GM12878 (cell line): Measurements from ENCODE around the gene CDC6. TPM values are rescaled to one million over a fixed set of nuclear protein-coding genes. Genes with fewer than 3 reads are reported as not detected.

ENCODE experiments used
- CHD1 ChIP-seq: IDR thresholded peaks from 2 replicates; pipeline ENCODE4 v1.6.1; 2012; ENCODE audit warnings: low read depth, low read length, improper control_type of control experiment
- DPF2 ChIP-seq: fragments of 450-650 bp; IDR thresholded peaks from 2 replicates; pipeline ENCODE4 v1.6.1; 2017; ENCODE audit warnings: mild to moderate bottlenecking
- EZH2 ChIP-seq: IDR thresholded peaks from 2 replicates; pipeline ENCODE4 v1.6.1; 2012; ENCODE audit warnings: low read depth, mild to moderate bottlenecking, control low read depth, inconsistent platforms, low read length, borderline replicate concordance; ENCODE audit not compliant: control insufficient read depth
- FOS ChIP-seq: IDR thresholded peaks from 3 replicates; pipeline ENCODE4 v1.6.1; 2011; ENCODE audit warnings: borderline replicate concordance; ENCODE audit not compliant: insufficient read length; ENCODE audit errors: extremely low read depth
- FOXK2 ChIP-seq: fragments of 450-650 bp; IDR thresholded peaks from 2 replicates; pipeline ENCODE4 v1.6.1; 2017; ENCODE audit warnings: mild to moderate bottlenecking, moderate library complexity
- GABPA ChIP-seq: IDR thresholded peaks from 2 replicates; pipeline ENCODE4 v1.6.1; 2014; ENCODE audit warnings: antibody characterized with exemption, low read depth, mild to moderate bottlenecking, inconsistent platforms
- MXI1 ChIP-seq: fragments of 150-350 bp; IDR thresholded peaks from 2 replicates; pipeline ENCODE4 v1.6.1; 2011; ENCODE audit warnings: low read depth, mild to moderate bottlenecking, inconsistent platforms, low read length, improper control_type of control experiment
- MYB ChIP-seq: fragments of 150-350 bp; IDR thresholded peaks from 2 replicates; pipeline ENCODE4 v1.6.1; 2014; ENCODE audit warnings: mild to moderate bottlenecking, low read depth, low read length, borderline replicate concordance
- NFXL1 ChIP-seq: fragments of 450-650 bp; IDR thresholded peaks from 2 replicates; pipeline ENCODE4 v1.6.1; 2017; ENCODE audit warnings: antibody characterized with exemption, mild to moderate bottlenecking, borderline replicate concordance
- NFYB ChIP-seq: IDR thresholded peaks from 2 replicates; pipeline ENCODE4 v1.6.1; 2011; ENCODE audit warnings: low read depth, mild to moderate bottlenecking, low read length, improper control_type of control experiment, moderate library complexity; ENCODE audit not compliant: insufficient read depth
- NR2F1 ChIP-seq: fragments of 450-650 bp; conservative IDR thresholded peaks from 2 replicates; pipeline ENCODE4 v1.6.1; 2017; ENCODE audit warnings: mild to moderate bottlenecking
- POLR2AphosphoS5 ChIP-seq: IDR thresholded peaks from 2 replicates; pipeline ENCODE4 v1.6.1; 2011; ENCODE audit warnings: mild to moderate bottlenecking, low read length, inconsistent platforms
- SP1 ChIP-seq: IDR thresholded peaks from one replicate; pipeline ENCODE4 v1.6.1; 2011; ENCODE audit warnings: low read depth, low read length
- SPI1 ChIP-seq: IDR thresholded peaks from 2 replicates; pipeline ENCODE4 v1.6.1; 2011; ENCODE audit warnings: low read depth, mild to moderate bottlenecking, low read length, moderate library complexity, borderline replicate concordance; ENCODE audit not compliant: insufficient read depth
- ZNF217 ChIP-seq: fragments of 450-650 bp; IDR thresholded peaks from 2 replicates; pipeline ENCODE4 v1.6.1; 2017; ENCODE audit warnings: antibody characterized with exemption, mild to moderate bottlenecking
- ZNF24 ChIP-seq: fragments of 450-650 bp; IDR thresholded peaks from 2 replicates; pipeline ENCODE4 v1.6.1; 2017; ENCODE audit warnings: antibody characterized with exemption, mild to moderate bottlenecking
- ZNF384 ChIP-seq: IDR thresholded peaks from 2 replicates; pipeline ENCODE4 v1.6.1; 2012; ENCODE audit warnings: low read depth, mild to moderate bottlenecking, low read length, improper control_type of control experiment, borderline replicate concordance
- polyA plus RNA-seq, 11 experiments: library from polyadenylated mRNA; depleted of rRNA in 4 of 11; unstranded in 6 of 11; stranded (reverse) in 5 of 11; fragments of >200 nt; fragmentation: Nextera tagmentation in 4 of 11; fragmentation: Illumina TruSeq in 1 of 11; extraction: Ambion mirVana in 4 of 11; extraction: Trizol in 1 of 11; gene quantifications; 1 replicate in 1 of 11; 2 replicates in 10 of 11; pipeline versions ENCODE4 v1.2.1 to v1.2.3, GENCODE V29; 2011 to 2016; ENCODE audit warnings: inconsistent platforms in 2 of 11, missing spikeins in 2 of 11, low read depth in 1 of 11
- total RNA-seq, 4 experiments: library from RNA; depleted of rRNA in 3 of 4; stranded (reverse); fragments of >200 nt in 3 of 4; fragmentation: Illumina TruSeq in 1 of 4; extraction: Trizol in 1 of 4; gene quantifications; 2 replicates each; pipeline versions ENCODE4 v1.2.1 to v1.2.3, GENCODE V29; 2013 to 2021
- TF ChIP-seq, protein P1 (sequence below): IDR thresholded peaks from 2 replicates; pipeline ENCODE4 v1.6.1; 2011; ENCODE audit warnings: borderline replicate concordance, low read depth, mild to moderate bottlenecking, moderate library complexity, mixed read lengths, low read length; ENCODE audit not compliant: insufficient read depth; ENCODE audit errors: extremely low read length
- TF ChIP-seq, protein P2 (sequence below): IDR thresholded peaks from 2 replicates; pipeline ENCODE4 v1.6.1; 2011; ENCODE audit warnings: low read depth, low read length, improper control_type of control experiment, borderline replicate concordance
- TF ChIP-seq, protein P3 (sequence below): fragments of 450-650 bp; conservative IDR thresholded peaks from 2 replicates; pipeline ENCODE4 v1.6.1; 2017; ENCODE audit warnings: mild to moderate bottlenecking, moderate library complexity
- TF ChIP-seq, protein P4 (sequence below): fragments of 150-350 bp; IDR thresholded peaks from 2 replicates; pipeline ENCODE4 v1.6.1; 2016; ENCODE audit warnings: low read depth, low read length
- TF ChIP-seq, protein P5 (sequence below): fragments of 450-650 bp; IDR thresholded peaks from 2 replicates; pipeline ENCODE4 v1.6.1; 2016; ENCODE audit warnings: mild to moderate bottlenecking

CDC6 gene
- total and polyA plus RNA-seq, 10 of the 15 experiments (the other 5 are each of a cell fraction or from before 2014, with no cell fraction given) = 13.3 to 60.9 (median 47.6) TPM

DNA sequence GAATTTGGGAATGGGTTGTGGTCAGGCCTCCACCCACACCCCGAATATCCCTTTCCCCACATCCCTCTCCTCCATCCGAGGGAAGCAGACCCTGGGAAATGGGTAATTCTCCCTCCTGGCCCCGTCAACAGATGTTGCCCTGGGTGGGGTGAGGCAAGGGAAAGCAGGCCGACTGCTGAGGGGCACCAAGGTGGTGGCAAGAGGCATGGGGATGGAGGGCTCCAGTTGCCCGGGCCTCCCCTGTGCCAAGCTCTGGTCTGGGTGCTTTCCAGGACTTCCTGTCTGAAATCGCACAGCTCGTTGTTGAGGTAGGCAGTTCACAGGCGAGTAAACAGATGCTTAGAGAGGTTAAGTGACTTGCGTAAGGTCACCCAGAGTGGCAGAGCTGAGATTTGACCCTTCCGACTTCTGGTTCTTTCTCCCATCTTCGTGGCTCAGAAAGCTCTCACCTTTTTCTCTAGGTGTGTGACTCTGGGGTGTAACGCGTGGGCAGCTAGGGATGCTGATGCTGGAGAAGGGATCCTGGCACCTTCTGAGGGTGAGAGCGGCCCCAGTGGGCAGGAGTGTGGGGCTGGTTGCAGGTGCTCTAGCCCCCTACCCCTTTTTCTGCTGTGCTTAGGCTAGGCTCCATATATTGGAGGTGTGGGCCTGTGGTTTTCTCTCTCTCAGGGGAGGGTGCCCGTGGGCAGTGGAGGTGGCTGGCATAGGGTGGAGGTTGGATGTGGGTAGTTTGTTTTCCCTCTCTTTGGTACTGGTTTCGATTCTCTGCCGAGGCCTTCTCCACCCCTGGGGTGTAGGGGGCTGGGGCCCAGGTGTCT lies 38.5 kb downstream of the CDC6 start (continued):
- TF ChIP-seq GABPA (no peak), MXI1 (no peak), ZNF384 (no peak), FOXK2 (no peak), NFXL1 (no peak), ZNF217 (no peak), NR2F1 (peak; percentile 97), POLR2AphosphoS5 (peak; percentile 37; the same call in 1 of the 2 replicates), NFYB (no peak), SP1 (peak; percentile 23), CHD1 (no peak), SPI1 (no peak), DPF2 (0 out of 2 replicates have a peak, but pooled peaks have one; percentile 28), EZH2 (no peak), ZNF24 (no peak), FOS (no peak), MYB (no peak)
- TF ChIP-seq, protein P1, sequence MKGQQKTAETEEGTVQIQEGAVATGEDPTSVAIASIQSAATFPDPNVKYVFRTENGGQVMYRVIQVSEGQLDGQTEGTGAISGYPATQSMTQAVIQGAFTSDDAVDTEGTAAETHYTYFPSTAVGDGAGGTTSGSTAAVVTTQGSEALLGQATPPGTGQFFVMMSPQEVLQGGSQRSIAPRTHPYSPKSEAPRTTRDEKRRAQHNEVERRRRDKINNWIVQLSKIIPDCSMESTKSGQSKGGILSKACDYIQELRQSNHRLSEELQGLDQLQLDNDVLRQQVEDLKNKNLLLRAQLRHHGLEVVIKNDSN = no peak
- TF ChIP-seq, protein P2, sequence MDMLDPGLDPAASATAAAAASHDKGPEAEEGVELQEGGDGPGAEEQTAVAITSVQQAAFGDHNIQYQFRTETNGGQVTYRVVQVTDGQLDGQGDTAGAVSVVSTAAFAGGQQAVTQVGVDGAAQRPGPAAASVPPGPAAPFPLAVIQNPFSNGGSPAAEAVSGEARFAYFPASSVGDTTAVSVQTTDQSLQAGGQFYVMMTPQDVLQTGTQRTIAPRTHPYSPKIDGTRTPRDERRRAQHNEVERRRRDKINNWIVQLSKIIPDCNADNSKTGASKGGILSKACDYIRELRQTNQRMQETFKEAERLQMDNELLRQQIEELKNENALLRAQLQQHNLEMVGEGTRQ = no peak
- TF ChIP-seq, protein P3, sequence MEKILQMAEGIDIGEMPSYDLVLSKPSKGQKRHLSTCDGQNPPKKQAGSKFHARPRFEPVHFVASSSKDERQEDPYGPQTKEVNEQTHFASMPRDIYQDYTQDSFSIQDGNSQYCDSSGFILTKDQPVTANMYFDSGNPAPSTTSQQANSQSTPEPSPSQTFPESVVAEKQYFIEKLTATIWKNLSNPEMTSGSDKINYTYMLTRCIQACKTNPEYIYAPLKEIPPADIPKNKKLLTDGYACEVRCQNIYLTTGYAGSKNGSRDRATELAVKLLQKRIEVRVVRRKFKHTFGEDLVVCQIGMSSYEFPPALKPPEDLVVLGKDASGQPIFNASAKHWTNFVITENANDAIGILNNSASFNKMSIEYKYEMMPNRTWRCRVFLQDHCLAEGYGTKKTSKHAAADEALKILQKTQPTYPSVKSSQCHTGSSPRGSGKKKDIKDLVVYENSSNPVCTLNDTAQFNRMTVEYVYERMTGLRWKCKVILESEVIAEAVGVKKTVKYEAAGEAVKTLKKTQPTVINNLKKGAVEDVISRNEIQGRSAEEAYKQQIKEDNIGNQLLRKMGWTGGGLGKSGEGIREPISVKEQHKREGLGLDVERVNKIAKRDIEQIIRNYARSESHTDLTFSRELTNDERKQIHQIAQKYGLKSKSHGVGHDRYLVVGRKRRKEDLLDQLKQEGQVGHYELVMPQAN = no peak
- TF ChIP-seq, protein P4, sequence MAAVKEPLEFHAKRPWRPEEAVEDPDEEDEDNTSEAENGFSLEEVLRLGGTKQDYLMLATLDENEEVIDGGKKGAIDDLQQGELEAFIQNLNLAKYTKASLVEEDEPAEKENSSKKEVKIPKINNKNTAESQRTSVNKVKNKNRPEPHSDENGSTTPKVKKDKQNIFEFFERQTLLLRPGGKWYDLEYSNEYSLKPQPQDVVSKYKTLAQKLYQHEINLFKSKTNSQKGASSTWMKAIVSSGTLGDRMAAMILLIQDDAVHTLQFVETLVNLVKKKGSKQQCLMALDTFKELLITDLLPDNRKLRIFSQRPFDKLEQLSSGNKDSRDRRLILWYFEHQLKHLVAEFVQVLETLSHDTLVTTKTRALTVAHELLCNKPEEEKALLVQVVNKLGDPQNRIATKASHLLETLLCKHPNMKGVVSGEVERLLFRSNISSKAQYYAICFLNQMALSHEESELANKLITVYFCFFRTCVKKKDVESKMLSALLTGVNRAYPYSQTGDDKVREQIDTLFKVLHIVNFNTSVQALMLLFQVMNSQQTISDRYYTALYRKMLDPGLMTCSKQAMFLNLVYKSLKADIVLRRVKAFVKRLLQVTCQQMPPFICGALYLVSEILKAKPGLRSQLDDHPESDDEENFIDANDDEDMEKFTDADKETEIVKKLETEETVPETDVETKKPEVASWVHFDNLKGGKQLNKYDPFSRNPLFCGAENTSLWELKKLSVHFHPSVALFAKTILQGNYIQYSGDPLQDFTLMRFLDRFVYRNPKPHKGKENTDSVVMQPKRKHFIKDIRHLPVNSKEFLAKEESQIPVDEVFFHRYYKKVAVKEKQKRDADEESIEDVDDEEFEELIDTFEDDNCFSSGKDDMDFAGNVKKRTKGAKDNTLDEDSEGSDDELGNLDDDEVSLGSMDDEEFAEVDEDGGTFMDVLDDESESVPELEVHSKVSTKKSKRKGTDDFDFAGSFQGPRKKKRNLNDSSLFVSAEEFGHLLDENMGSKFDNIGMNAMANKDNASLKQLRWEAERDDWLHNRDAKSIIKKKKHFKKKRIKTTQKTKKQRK = no peak
- TF ChIP-seq, protein P5, sequence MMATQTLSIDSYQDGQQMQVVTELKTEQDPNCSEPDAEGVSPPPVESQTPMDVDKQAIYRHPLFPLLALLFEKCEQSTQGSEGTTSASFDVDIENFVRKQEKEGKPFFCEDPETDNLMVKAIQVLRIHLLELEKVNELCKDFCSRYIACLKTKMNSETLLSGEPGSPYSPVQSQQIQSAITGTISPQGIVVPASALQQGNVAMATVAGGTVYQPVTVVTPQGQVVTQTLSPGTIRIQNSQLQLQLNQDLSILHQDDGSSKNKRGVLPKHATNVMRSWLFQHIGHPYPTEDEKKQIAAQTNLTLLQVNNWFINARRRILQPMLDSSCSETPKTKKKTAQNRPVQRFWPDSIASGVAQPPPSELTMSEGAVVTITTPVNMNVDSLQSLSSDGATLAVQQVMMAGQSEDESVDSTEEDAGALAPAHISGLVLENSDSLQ = no peak; the same call in 1 of the 2 replicates
